Fibroblast of skin of scalp (primary cell): ENCODE data around the gene OSBPL5.

ENCODE experiments used
- DNase-seq: peaks from one replicate; pipeline ENCODE4 v3.0.0-alpha.2; 2013

The OSBPL5 gene

GRCh38 chr11:3134218-3134621, 30.9 kb downstream of the OSBPL5 start:
- no peak for DNase-seq

DNA sequence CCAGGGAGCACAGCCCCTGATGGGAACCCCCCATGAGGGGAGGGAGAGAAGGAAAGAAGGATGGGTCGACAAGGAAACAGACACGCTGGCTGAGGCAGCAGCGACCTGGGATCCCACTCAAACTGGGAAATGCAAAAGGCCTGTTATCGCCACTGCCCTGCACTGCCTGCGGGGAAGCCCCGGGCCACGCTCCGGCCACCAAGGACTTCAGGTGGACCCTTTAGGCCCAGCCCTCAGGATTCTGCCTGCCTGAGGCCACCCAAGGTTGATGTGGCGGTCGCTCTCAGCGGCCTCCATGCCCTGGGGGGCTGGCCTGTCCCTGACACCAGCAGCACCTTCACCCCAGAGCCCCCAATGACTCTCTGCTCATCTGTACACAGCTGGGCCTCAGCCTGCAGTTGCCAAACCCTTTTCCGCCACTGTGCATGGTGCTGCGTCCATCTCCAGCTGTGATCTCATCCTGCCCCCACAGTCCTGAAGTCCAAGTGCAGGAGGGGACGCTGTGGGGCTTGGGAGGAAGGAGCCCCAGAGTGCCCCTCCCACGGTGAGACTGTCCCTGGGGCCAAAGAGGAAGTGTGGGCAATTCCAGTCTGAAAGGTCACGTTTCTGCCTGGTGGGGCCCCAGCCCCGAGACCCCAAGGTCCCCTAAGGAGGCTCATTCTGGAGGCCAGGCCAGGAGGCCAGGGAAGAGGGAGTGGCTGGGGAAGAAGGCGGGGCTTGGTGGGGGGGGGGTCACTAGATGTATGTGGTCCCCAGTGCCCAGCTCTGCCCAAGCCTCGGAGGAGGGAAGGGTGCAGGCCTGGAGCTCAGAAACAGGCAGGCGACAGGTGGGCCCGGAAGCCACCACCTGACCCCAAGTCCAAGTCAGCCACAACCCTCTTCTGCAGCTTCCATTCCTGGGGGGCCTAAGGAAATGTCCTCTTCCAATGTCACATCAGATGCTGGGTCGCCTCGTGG, 31.6 kb downstream of the OSBPL5 start:
- no peak for DNase-seq

GRCh38 chr11:3132831-3133260, 32.3 kb downstream of the OSBPL5 start:
- DNase-seq = no peak

- DNase-seq = no peak
Measured at GRCh38 chr11:3132271-3132781, 32.8 kb downstream of the OSBPL5 start.

DNA sequence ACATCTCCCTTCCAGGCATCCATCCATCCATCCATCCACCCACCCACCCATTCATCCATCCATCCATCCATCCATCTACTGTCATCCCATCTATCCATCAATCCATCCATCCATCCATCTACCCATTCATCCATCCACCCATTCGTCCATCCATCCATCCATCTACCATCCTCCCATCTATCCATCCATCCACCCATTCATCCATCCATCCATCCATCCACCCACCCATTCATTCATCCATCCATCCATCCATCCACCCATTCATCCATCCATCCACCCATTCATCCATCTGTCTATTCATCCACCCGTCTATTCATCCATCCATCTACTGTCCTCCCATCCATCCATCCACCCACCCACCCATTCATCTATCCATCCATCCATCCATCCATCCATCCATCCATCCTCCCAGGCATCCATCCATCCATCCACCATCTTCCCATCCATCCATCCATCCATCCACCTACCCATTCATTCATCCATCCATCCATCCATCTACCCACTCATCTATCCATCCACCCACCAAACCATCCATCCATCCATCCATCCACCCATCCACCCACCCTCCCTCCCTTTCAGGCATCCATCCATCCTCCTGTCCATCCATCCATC, 33.7 kb downstream of the OSBPL5 start:
- no peak for DNase-seq

- no peak for DNase-seq
Measured at GRCh38 chr11:3130269-3131071, 34.6 kb downstream of the OSBPL5 start.

- DNase-seq = no peak
Measured at GRCh38 chr11:3129591-3130268, 35.4 kb downstream of the OSBPL5 start.

DNA sequence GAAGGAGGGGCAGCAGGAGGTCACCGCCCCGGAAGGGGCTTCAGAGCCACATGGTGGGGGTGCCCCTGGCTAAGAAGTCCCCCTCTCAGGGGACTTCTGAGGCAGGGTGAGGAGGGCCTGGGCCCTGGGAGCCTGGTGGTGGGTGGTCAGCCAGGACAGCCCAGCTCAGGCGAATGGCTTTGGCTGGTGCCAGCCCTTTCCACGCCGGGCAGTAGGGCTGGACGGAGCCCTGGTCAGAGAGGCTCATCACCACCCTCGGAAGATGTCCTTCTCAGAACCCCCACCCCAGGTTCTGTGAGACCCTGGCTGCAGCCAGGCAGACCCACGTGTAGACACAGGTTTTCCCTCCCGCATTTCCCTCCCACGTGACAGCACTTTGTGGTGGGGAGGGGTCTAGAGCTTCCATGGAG, 35.9 kb downstream of the OSBPL5 start:
- no peak for DNase-seq

GRCh38 chr11:3128356-3129180, 36.5 kb downstream of the OSBPL5 start:
- no peak for DNase-seq

GRCh38 chr11:3127706-3128355, 37.3 kb downstream of the OSBPL5 start:
- DNase-seq = no peak

- DNase-seq = no peak
Measured at GRCh38 chr11:3126901-3127691, 38.0 kb downstream of the OSBPL5 start.

DNA sequence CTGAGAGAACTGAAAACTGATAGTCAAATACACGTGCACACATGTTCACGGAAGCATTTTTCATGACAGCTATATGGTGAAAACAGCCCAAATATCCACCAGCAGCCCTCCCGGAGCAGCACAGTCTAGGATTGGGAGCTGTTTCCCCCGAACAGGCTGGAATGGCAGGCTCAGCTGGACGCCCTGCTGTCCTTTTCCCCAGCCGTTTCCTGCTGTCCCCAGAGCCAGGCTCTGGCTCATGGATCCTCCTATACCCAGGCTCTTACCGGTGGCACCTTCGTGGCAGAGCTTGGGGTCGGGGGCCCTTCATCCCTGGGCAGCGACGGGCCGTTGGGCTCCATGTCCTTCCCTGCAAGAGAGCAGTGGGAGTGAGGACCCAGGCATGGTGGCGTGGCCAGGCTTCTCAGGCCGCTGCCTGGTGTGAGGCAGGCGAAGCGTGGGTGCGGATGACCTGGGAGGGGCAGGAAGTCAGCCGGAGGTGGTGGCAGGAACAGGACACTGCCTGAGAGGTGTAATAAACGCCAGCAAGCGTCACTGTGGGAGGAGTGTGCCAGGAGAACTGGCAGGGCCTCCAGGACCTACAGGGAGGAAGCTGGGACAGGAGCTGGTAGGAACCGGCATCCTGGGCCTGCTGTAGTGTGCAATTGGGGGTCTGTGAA, 38.8 kb downstream of the OSBPL5 start:
- DNase-seq = no peak

- no peak for DNase-seq
Measured at GRCh38 chr11:3124821-3125220, 40.3 kb downstream of the OSBPL5 start.

GRCh38 chr11:3123761-3124733, 41.1 kb downstream of the OSBPL5 start:
- peak; percentile 92 for DNase-seq

DNA sequence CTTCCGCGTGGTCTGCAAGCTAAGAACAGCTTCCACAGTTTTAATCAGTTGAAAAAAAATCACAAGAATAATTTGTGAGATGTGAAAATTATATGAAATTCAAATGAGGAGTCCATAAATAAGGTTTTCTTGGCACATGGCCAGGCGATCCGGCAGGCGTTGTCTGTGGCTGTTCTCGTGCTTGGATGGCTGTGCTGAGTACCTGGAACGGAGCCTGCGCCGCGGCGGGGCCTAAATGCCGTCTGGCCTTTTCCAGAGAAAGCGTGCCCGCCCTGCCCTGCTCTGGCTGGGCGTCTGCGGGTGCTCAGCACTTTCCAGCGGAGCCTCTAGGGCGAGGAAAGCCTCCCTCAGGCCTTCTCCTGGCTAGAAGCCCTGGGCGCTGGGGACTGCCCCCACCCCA, 41.8 kb downstream of the OSBPL5 start:
- no peak for DNase-seq

- no peak for DNase-seq
Measured at GRCh38 chr11:3122775-3123201, 42.3 kb downstream of the OSBPL5 start.

GRCh38 chr11:3121931-3122774, 43.0 kb downstream of the OSBPL5 start:
- DNase-seq = no peak
